Endothelial cell of umbilical vein (primary cell): ENCODE measurements around the gene CUX1. TPM values are rescaled to one million over a fixed set of nuclear protein-coding genes. Genes with fewer than 3 reads are reported as not detected.

ENCODE experiments used
- BruUV-seq: library from RNA; stranded (reverse); fragments of 400-500 nt; replicated peaks from 2 replicates; lab custom pipeline; 2021; lab: Mats Ljungman, UMichigan
- CTCF ChIA-PET: fragments of 300-600, 350-600 bp; sonication (Branson Sonifier 250); formaldehyde crosslinking; loops from one replicate; lab custom pipeline; 2021; ENCODE audit warnings: antibody characterized with exemption, inconsistent platforms; lab: Charles Lee
- POLR2A ChIA-PET: fragments of 300-600, 350-600 bp; sonication (Branson Sonifier 250); formaldehyde crosslinking; loops from one replicate; lab custom pipeline; 2021; ENCODE audit warnings: antibody characterized with exemption, inconsistent platforms; lab: Charles Lee
- DNase-seq: peaks from one replicate; pipeline ENCODE4 v3.0.0-alpha.2; 2011; ENCODE audit warnings: low read depth, low spot score
- FAIRE-seq: peaks from 2 replicates; lab custom pipeline; 2011; peaks lifted over from hg19 to GRCh38; lab: Jason Lieb, UNC
- H2AFZ ChIP-seq: 2 replicates; pipeline ENCODE4 v1.6.0; 2012; ENCODE audit warnings: low read depth, low read length, control low read depth, inconsistent platforms
- H3K27ac ChIP-seq: 2 replicates; pipeline ENCODE4 v1.5.1; 2011; ENCODE audit warnings: low read depth, mild to moderate bottlenecking, control low read depth, low read length, moderate library complexity; ENCODE audit not compliant: insufficient read depth
- H3K27me3 ChIP-seq, 2 experiments: 2 replicates each; pipeline versions ENCODE4 v1.6.0 to v1.6.1; 2011; ENCODE audit warnings: low read length in 2 of 2, mixed read lengths in 1 of 2; ENCODE audit not compliant: control insufficient read depth in 2 of 2, insufficient read depth in 2 of 2
- H3K36me3 ChIP-seq, 2 experiments: 2 replicates in 1 of 2; 3 replicates in 1 of 2; pipeline ENCODE4 v1.5.1; 2011; ENCODE audit warnings: low read length in 2 of 2, mild to moderate bottlenecking in 1 of 2, moderate library complexity in 1 of 2; ENCODE audit not compliant: control insufficient read depth in 2 of 2, insufficient read depth in 2 of 2; ENCODE audit errors: extremely low read depth in 1 of 2
- H3K4me1 ChIP-seq: 3 replicates; pipeline ENCODE4 v1.5.1; 2011; ENCODE audit warnings: mild to moderate bottlenecking, low read length; ENCODE audit not compliant: control insufficient read depth, insufficient read depth; ENCODE audit errors: extremely low read depth
- H3K4me2 ChIP-seq: 2 replicates; pipeline ENCODE4 v1.6.1; 2011; ENCODE audit warnings: low read length, control low read depth, mixed read lengths; ENCODE audit not compliant: insufficient read depth
- H3K4me3 ChIP-seq, 3 experiments: fragments of 200-600 bp in 1 of 3; sonication (generic), shearing (Covaris generic) in 1 of 3; replicated peaks in 1 of 3; 2 replicates each; pipeline ENCODE4 v1.5.1; 2011 to 2016; ENCODE audit warnings: control low read depth in 3 of 3, low read length in 3 of 3, mild to moderate bottlenecking in 2 of 3, inconsistent platforms in 1 of 3, low read depth in 1 of 3, moderate library complexity in 1 of 3; ENCODE audit not compliant: insufficient read depth in 1 of 3
- H3K79me2 ChIP-seq: 2 replicates; pipeline ENCODE4 v1.6.0; 2012; ENCODE audit warnings: low read length, inconsistent platforms; ENCODE audit not compliant: control insufficient read depth, insufficient read depth
- H3K9ac ChIP-seq: replicated peaks from 2 replicates; pipeline ENCODE3; 2011; ENCODE audit warnings: low read length, control low read depth; ENCODE audit not compliant: insufficient read depth; ENCODE audit errors: extremely low read depth
- H3K9me1 ChIP-seq: replicated peaks from 3 replicates; pipeline ENCODE4 v1.6.0; 2011; ENCODE audit warnings: mild to moderate bottlenecking, low read length; ENCODE audit not compliant: control insufficient read depth, insufficient read depth; ENCODE audit errors: extremely low read depth
- H3K9me3 ChIP-seq: replicated peaks from 2 replicates; pipeline ENCODE4 v1.5.1; 2012; ENCODE audit warnings: low read length, inconsistent platforms; ENCODE audit not compliant: control insufficient read depth, insufficient read depth
- H4K20me1 ChIP-seq: replicated peaks from 2 replicates; pipeline ENCODE3; 2011; ENCODE audit warnings: mild to moderate bottlenecking, low read length; ENCODE audit not compliant: control insufficient read depth, insufficient read depth; ENCODE audit errors: extremely low read depth
- CTCF ChIP-seq, 2 donors: IDR thresholded peaks; 1 replicate in 1 of 2; 2 replicates in 1 of 2; pipeline ENCODE4 v1.5.1; 2011; ENCODE audit warnings: low read length in 2 of 2, mild to moderate bottlenecking in 2 of 2, moderate library complexity in 2 of 2, control low read depth in 1 of 2, inconsistent platforms in 1 of 2, low read depth in 1 of 2; ENCODE audit not compliant: insufficient read depth in 1 of 2; ENCODE audit errors: extremely low read depth in 1 of 2
- EZH2 ChIP-seq: IDR thresholded peaks from 2 replicates; pipeline ENCODE4 v1.6.1; 2012; ENCODE audit warnings: borderline replicate concordance, low read depth, mild to moderate bottlenecking, moderate library complexity, low read length, inconsistent platforms; ENCODE audit not compliant: severe bottlenecking
- FOS ChIP-seq: IDR thresholded peaks from 2 replicates; pipeline ENCODE4 v1.6.1; 2011; ENCODE audit warnings: mild to moderate bottlenecking, low read length, moderate library complexity, borderline replicate concordance; ENCODE audit not compliant: insufficient read depth
- GATA2 ChIP-seq: IDR thresholded peaks from 2 replicates; pipeline ENCODE4 v1.7.0; 2011; ENCODE audit warnings: low read depth, mild to moderate bottlenecking, moderate library complexity, mixed read lengths, low read length; ENCODE audit not compliant: insufficient read length, insufficient read depth
- JUN ChIP-seq: IDR thresholded peaks from 2 replicates; pipeline ENCODE4 v1.6.1; 2011; ENCODE audit warnings: borderline replicate concordance, low read depth; ENCODE audit not compliant: insufficient read length, insufficient read depth
- MAX ChIP-seq: IDR thresholded peaks from 2 replicates; pipeline ENCODE4 v1.6.1; 2011; ENCODE audit not compliant: insufficient read depth, insufficient read length
- MYC ChIP-seq: IDR thresholded peaks from one replicate; pipeline ENCODE4 v1.6.1; 2011; ENCODE audit warnings: mild to moderate bottlenecking, low read depth, low read length
- POLR2A ChIP-seq: IDR thresholded peaks from 2 replicates; pipeline ENCODE4 v1.6.1; 2012; ENCODE audit warnings: low read depth, mild to moderate bottlenecking, control low read depth, low read length
- POLR2AphosphoS5 ChIP-seq: IDR thresholded peaks from 2 replicates; pipeline ENCODE4 v1.6.1; 2012; ENCODE audit warnings: low read depth, mild to moderate bottlenecking, control low read depth, low read length, moderate library complexity; ENCODE audit not compliant: insufficient read depth
- dilution Hi-C: fragments of 300-500 bp; cut with MboI; formaldehyde crosslinking; loops from one replicate; pipeline ENCODE4 v1.15.0; 2019; ENCODE audit warnings: low sequenced_read_pairs; ENCODE audit not compliant: extremely low pct_ligation_motif_present
- intact Hi-C: fragments of 100-400 bp; cut with micrococcal nuclease; formaldehyde crosslinking; loops from one replicate; pipeline ENCODE4 v1.10.0; 2022
- polyA plus RNA-seq, 4 experiments: library from polyadenylated mRNA; depleted of rRNA in 3 of 4; stranded (reverse) in 3 of 4; unstranded in 1 of 4; fragments of >200 nt; gene quantifications; 2 replicates each; pipeline versions ENCODE4 v1.2.1 to v1.2.3, GENCODE V29; 2011 to 2012; ENCODE audit warnings: missing spikeins in 1 of 4
- total RNA-seq: library from RNA; stranded (reverse); gene quantifications from 2 replicates; pipeline ENCODE4 v1.2.3, GENCODE V29; 2021

CUX1 gene
- total and polyA plus RNA-seq, 2 donors (not counting 3 experiments of a cell fraction or from before 2014, with no cell fraction given): 13.8 to 49.8 TPM

- Histone ChIP-seq H3K9me3 (no peaks in the 10 kb centered on the region), H2AFZ (no peak overlapping the region), H3K4me3 (no peak overlapping the region), H4K20me1 (no peaks in the 10 kb centered on the region), H3K27ac (no peak overlapping the region), H3K4me2 (no peak overlapping the region), H3K9ac (no peak overlapping the region), H3K4me1 (no peaks in the 10 kb centered on the region), H3K27me3 (no peaks in the 10 kb centered on the region), H3K36me3 (peaks cover 0 to 9% of the 10 kb centered on the region in 2 experiments), H3K9me1 (no peaks in the 10 kb centered on the region), H3K79me2 (no peaks in the 10 kb centered on the region)
- POLR2A ChIA-PET: no interaction called here
- CTCF ChIA-PET: no interaction called here
- no TSS peak for BruUV-seq
- intact Hi-C loops (no loop called here), dilution Hi-C loops (no loop called here)
- no peak for FAIRE-seq
- TF ChIP-seq POLR2AphosphoS5: no peak
- no peak for TF ChIP-seq GATA2
- TF ChIP-seq EZH2: no peak
- no peak for TF ChIP-seq POLR2A
- TF ChIP-seq FOS: no peak
- TF ChIP-seq CTCF (IDR thresholded peaks at IDR 0.05; ENCODE audit: extremely low read depth in 1 of 2, insufficient read depth in 1 of 2, low read depth in 1 of 2, low read length in 2 of 2): no peak
- no peak for TF ChIP-seq MAX
- no peak for TF ChIP-seq JUN
- TF ChIP-seq MYC: no peak
- no peak for DNase-seq
These were observed 424.0 kb downstream of the CUX1 start for GRCh38 chr7:102241431-102241830.
